Pancreas (tissue), 10 donors: ENCODE results near the gene TMPRSS11F. TPM values are rescaled to one million over a fixed set of nuclear protein-coding genes. Genes with fewer than 3 reads are reported as not detected.

Experiments
- ATAC-seq, 4 donors: fragments of 200-7000 bp; cut with Tn5 transposase; one replicate each; pipeline versions ENCODE4 v1.8.0 to v1.9.1; 2020; ENCODE audit warnings: mild to moderate bottlenecking in 4 of 4, moderate library complexity in 4 of 4
- DNase-seq, 6 donors: peaks; one replicate each; pipeline ENCODE4 v3.0.0-alpha.2; 2020
- FAIRE-seq: peaks from 2 replicates; lab custom pipeline; 2012; peaks lifted over from hg19 to GRCh38; lab: Jason Lieb, UNC
- H3K27ac ChIP-seq, 4 donors: fragments of 200-600 bp; sonication (generic); 1 replicate in 3 of 4; 2 replicates in 1 of 4; pipeline versions ENCODE4 v1.5.0 to v1.8.0; 2020
- H3K27me3 ChIP-seq, 4 donors: fragments of 200-600 bp; one replicate each; pipeline ENCODE4 v1.8.0; 2021
- H3K36me3 ChIP-seq, 3 donors: fragments of 200-600 bp; sonication (generic) in 1 of 3; one replicate each; pipeline versions ENCODE4 v1.5.0 to v1.8.0; 2020 to 2021
- H3K4me1 ChIP-seq, 3 donors: fragments of 200-600 bp; one replicate each; pipeline ENCODE4 v1.8.0; 2021
- H3K4me3 ChIP-seq, 4 donors: fragments of 200-600 bp; sonication (generic) in 2 of 4; one replicate each; pipeline versions ENCODE4 v1.5.0 to v1.8.0; 2020 to 2021
- H3K9me3 ChIP-seq, 4 donors: fragments of 200-600 bp; one replicate each; pipeline ENCODE4 v1.8.0; 2021
- CTCF ChIP-seq, 4 donors: fragments of 200-600 bp; sonication (generic) in 3 of 4; IDR thresholded peaks; one replicate each; pipeline versions ENCODE4 v1.5.0 to v1.8.0; 2021; ENCODE audit warnings: antibody characterized with exemption in 4 of 4
- WGBS, 2 donors: extraction: QIAGEN DNeasy Blood & Tissue Kit; methylation state at CpG; one replicate each; pipeline ENCODE4 v1.1.7; 2013; 5-methylcytosine and 5-hydroxymethylcytosine counted together
- intact Hi-C, 3 donors: fragments of 100-400 bp; cut with DNase I; formaldehyde crosslinking; loops; one replicate each; pipeline versions ENCODE4 v1.11.1 to v1.14.2; 2022
- polyA plus RNA-seq, 2 donors: library from polyadenylated mRNA; stranded (reverse); fragments of 200-250 nt; gene quantifications; one replicate each; pipeline ENCODE4 v1.2.3, GENCODE V29; 2013
- total RNA-seq, 6 donors: library from RNA; stranded (reverse); fragmentation: NEBNext Ultra II Directional in 4 of 6; extraction: Animal tissue kit (Norgen Biotek cat#: 25700) in 4 of 6; gene quantifications; one replicate each; pipeline versions ENCODE4 v1.2.1 to v1.2.4, GENCODE V29; 2021 to 2023
- donor health status: healthy with polysubstance abuse.
- donor health status: DM: no; HTN: no; CAD: no; lungs with moderate emphysema.
- donor health status: DM: no; HTN: no; CAD: no.
- donor health status: control.
- donor health status: control.
- donor health status: Bipolar disorder and iron deficiency.
- donor health status: DM: yes; HTN: yes; CAD: no.
- donor health status: DM: no; HTN: no; CAD: no.
- donor health status: DM: no; HTN: no; CAD: no.
- donor health status: DM: yes; HTN: yes; CAD: no.

Gene TMPRSS11F
- total and polyA plus RNA-seq, 8 donors: not detected

GRCh38 chr4:68148800-68149685 lies 19.4 kb upstream of the TMPRSS11F start:
- no peak for ATAC-seq
- Histone ChIP-seq H3K27ac (no peak overlapping the region), H3K27me3 (no peaks in the 10 kb centered on the region), H3K36me3 (no peaks in the 10 kb centered on the region), H3K9me3 (no peaks in the 10 kb centered on the region), H3K4me1 (no peaks in the 10 kb centered on the region), H3K4me3 (no peak overlapping the region)
- FAIRE-seq: no peak
- no peak for TF ChIP-seq CTCF (IDR thresholded peaks at IDR 0.05)
- intact Hi-C loops: no loop called here
- peak in 1 of 6 donors; percentile 24 for DNase-seq
- WGBS, 2 donors: 59 to 71% methylated on average over 3 of the region's 3 CpGs

- no peaks in the 10 kb centered on the region for H3K4me1 ChIP-seq
- 85 to 89% methylated on average over 1 of the region's 1 CpG for WGBS, 2 donors
- no peaks in the 10 kb centered on the region for H3K36me3 ChIP-seq
- DNase-seq (no peak), ATAC-seq (no peak), FAIRE-seq (no peak)
- H3K9me3 ChIP-seq: no peaks in the 10 kb centered on the region
- H3K27ac ChIP-seq: no peak overlapping the region
- intact Hi-C loops: no loop called here
- no peak for TF ChIP-seq CTCF (IDR thresholded peaks at IDR 0.05)
- H3K4me3 ChIP-seq: no peak overlapping the region
- H3K27me3 ChIP-seq: no peaks in the 10 kb centered on the region
Measured at GRCh38 chr4:68147079-68147478, 17.4 kb upstream of the TMPRSS11F start.

- H3K4me3 ChIP-seq: no peak overlapping the region
- no peaks in the 10 kb centered on the region for H3K4me1 ChIP-seq
- intact Hi-C loops: no loop called here
- FAIRE-seq: no peak
- no peak for DNase-seq
- ATAC-seq: no peak
- H3K9me3 ChIP-seq: no peaks in the 10 kb centered on the region
- 34 to 64% methylated on average over 1 of the region's 1 CpG for WGBS, 2 donors
- no peaks in the 10 kb centered on the region for H3K27me3 ChIP-seq
- TF ChIP-seq CTCF (IDR thresholded peaks at IDR 0.05): no peak
- no peaks in the 10 kb centered on the region for H3K36me3 ChIP-seq
- H3K27ac ChIP-seq: no peak overlapping the region
Measured at GRCh38 chr4:68145261-68145660, 15.6 kb upstream of the TMPRSS11F start.

GRCh38 chr4:68141852-68142251 lies 12.2 kb upstream of the TMPRSS11F start:
- no peak for ATAC-seq
- Histone ChIP-seq H3K36me3 (no peaks in the 10 kb centered on the region), H3K4me1 (no peaks in the 10 kb centered on the region), H3K4me3 (no peak overlapping the region), H3K27ac (no peak overlapping the region), H3K27me3 (no peaks in the 10 kb centered on the region), H3K9me3 (no peaks in the 10 kb centered on the region)
- DNase-seq: no peak
- WGBS, 2 donors: 17 to 18% methylated on average over 1 of the region's 1 CpG
- TF ChIP-seq CTCF (IDR thresholded peaks at IDR 0.05): no peak
- intact Hi-C loops: no loop called here
- no peak for FAIRE-seq

GRCh38 chr4:68132342-68132741 lies 2.7 kb upstream of the TMPRSS11F start:
- no peak overlapping the region for H3K27ac ChIP-seq
- H3K4me3 ChIP-seq: no peak overlapping the region
- ATAC-seq (no peak), DNase-seq (no peak), FAIRE-seq (no peak)
- WGBS, 2 donors: 79 to 84% methylated on average over 2 of the region's 2 CpGs
- no peak for TF ChIP-seq CTCF (IDR thresholded peaks at IDR 0.05)
- H3K36me3 ChIP-seq: no peaks in the 10 kb centered on the region
- intact Hi-C loops: no loop called here
- no peaks in the 10 kb centered on the region for H3K9me3 ChIP-seq
- H3K4me1 ChIP-seq: no peaks in the 10 kb centered on the region
- no peaks in the 10 kb centered on the region for H3K27me3 ChIP-seq
